Cardiac muscle cell (in vitro differentiated cells and primary cell): ENCODE data around the gene CNKSR2. TPM values are rescaled to one million over a fixed set of nuclear protein-coding genes. Genes with fewer than 3 reads are reported as not detected.
"Not testable (repeated sequence)": the region's sequence is repeated elsewhere in the genome, so short reads cannot be mapped to it uniquely, and the experiment has no call there.

Source experiments
- DNase-seq, 2 donors: peaks; one replicate each; pipeline versions ENCODE4 v3.0.0 to v3.0.0-alpha.2; 2010 to 2017; ENCODE audit warnings: low read depth in 1 of 2, low spot score in 1 of 2
- H3K27ac ChIP-seq: fragments of 200-600 bp; sonication (generic); 2 replicates; pipeline ENCODE4 v1.5.1; 2016
- H3K27me3 ChIP-seq: fragments of 200-600 bp; sonication (generic); 2 replicates; pipeline ENCODE4 v1.6.0; 2016; ENCODE audit warnings: control low read depth
- H3K36me3 ChIP-seq: fragments of 200-600 bp; sonication (generic); 2 replicates; pipeline ENCODE4 v1.5.1; 2016; ENCODE audit warnings: control low read depth
- H3K4me1 ChIP-seq: fragments of 200-600 bp; sonication (generic); 2 replicates; pipeline ENCODE4 v1.8.1; 2017; ENCODE audit warnings: low read depth, mild to moderate bottlenecking, mixed run types
- H3K4me3 ChIP-seq: fragments of 200-600 bp; sonication (generic); 2 replicates; pipeline ENCODE4 v1.5.1; 2016; ENCODE audit warnings: mild to moderate bottlenecking
- H3K9me3 ChIP-seq: fragments of 200-600 bp; sonication (generic); 2 replicates; pipeline ENCODE4 v1.5.1; 2017; ENCODE audit warnings: low read depth, mild to moderate bottlenecking, control low read depth
- CTCF ChIP-seq: IDR thresholded peaks from 2 replicates; pipeline ENCODE4 v1.5.1; 2012; ENCODE audit warnings: low read depth, mild to moderate bottlenecking, low read length
- polyA plus RNA-seq: library from polyadenylated mRNA; unstranded; fragments of >200 nt; fragmentation: Nextera tagmentation; extraction: Ambion mirVana; gene quantifications from 2 replicates; pipeline ENCODE4 v1.2.1, GENCODE V29; 2016
- total RNA-seq: library from RNA; depleted of rRNA; stranded (reverse); fragments of >200 nt; gene quantifications from 2 replicates; pipeline ENCODE4 v1.2.3, GENCODE V29; 2016

The CNKSR2 gene
- total and polyA plus RNA-seq, 2 experiments from 2014 or later = 1.5 to 25.3 TPM

DNA sequence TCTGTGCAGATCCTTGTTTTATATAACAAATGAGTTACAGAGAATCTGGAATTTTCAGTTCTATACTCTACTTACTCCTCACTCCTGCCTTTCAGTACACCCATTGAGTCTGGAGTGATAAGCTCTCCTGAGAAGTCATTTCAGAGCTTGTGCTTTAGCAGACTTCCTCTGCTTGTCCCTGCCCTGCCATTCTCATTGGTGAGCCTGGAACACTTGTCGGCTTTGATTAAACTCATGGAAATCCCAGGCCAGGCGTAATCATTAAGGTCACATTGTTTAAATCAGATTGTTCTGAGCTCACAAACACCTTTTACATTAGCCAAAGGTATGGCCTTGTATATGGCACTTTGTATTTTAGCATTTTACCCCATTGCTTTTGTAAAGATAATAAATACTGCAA is 102.7 kb downstream of the CNKSR2 start:
- Histone ChIP-seq H3K9me3 (no peaks in the 10 kb centered on the region), H3K27ac (no peak overlapping the region), H3K4me3 (no peak overlapping the region), H3K4me1 (no peaks in the 10 kb centered on the region), H3K36me3 (no peaks in the 10 kb centered on the region), H3K27me3 (no peaks in the 10 kb centered on the region)
- no peak for TF ChIP-seq CTCF
- DNase-seq = no peak

GRCh38 chrX:21479695-21480270 is 105.6 kb downstream of the CNKSR2 start:
- Histone ChIP-seq H3K4me1 (no peaks in the 10 kb centered on the region), H3K27me3 (no peaks in the 10 kb centered on the region), H3K9me3 (no peaks in the 10 kb centered on the region), H3K4me3 (no peak overlapping the region), H3K27ac (no peak overlapping the region), H3K36me3 (no peaks in the 10 kb centered on the region)
- peak; percentile 64 to 70 for DNase-seq
- peak; percentile 58 for TF ChIP-seq CTCF

- H3K4me3 ChIP-seq = no peak overlapping the region
- DNase-seq = no peak
- peaks cover 7% of the 10 kb centered on the region for H3K4me1 ChIP-seq
- no peaks in the 10 kb centered on the region for H3K9me3 ChIP-seq
- no peak for TF ChIP-seq CTCF
- H3K27me3 ChIP-seq = no peaks in the 10 kb centered on the region
- no peaks in the 10 kb centered on the region for H3K36me3 ChIP-seq
- H3K27ac ChIP-seq = no peak overlapping the region
These were observed 107.5 kb downstream of the CNKSR2 start for GRCh38 chrX:21481761-21482160.

GRCh38 chrX:21484051-21484450 is 109.8 kb downstream of the CNKSR2 start:
- H3K27me3 ChIP-seq, H3K36me3 ChIP-seq, H3K9me3 ChIP-seq, DNase-seq, H3K4me3 ChIP-seq, H3K27ac ChIP-seq: not testable (repeated sequence)
- H3K4me1 ChIP-seq = peaks cover 21% of the 10 kb centered on the region

DNA sequence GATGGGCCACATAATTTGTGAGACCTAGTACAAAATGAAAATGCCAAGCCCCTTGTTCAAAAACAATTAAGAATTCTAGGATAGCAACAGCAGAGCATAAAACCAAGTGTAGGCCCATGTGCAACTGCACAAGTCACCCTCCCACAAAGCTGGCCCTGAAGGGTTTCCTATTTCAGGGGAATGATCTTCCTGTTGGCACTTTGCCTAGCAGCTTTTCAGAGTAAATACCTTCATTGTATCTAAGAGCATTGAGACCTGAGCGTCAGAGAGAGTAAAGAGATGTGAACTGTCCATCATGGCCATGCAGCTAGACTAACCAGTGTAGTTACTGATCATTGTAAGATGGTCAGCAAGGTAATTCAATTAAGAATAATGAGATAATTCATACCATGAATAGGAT is 113.6 kb downstream of the CNKSR2 start:
- no peak for TF ChIP-seq CTCF
- no peak overlapping the region for H3K4me3 ChIP-seq
- peaks cover 21% of the 10 kb centered on the region for H3K4me1 ChIP-seq
- H3K27ac ChIP-seq = peak overlapping the region; percentile 66
- DNase-seq = peak; percentile 1 to 56
- no peaks in the 10 kb centered on the region for H3K9me3 ChIP-seq
- no peaks in the 10 kb centered on the region for H3K36me3 ChIP-seq
- no peaks in the 10 kb centered on the region for H3K27me3 ChIP-seq

DNA sequence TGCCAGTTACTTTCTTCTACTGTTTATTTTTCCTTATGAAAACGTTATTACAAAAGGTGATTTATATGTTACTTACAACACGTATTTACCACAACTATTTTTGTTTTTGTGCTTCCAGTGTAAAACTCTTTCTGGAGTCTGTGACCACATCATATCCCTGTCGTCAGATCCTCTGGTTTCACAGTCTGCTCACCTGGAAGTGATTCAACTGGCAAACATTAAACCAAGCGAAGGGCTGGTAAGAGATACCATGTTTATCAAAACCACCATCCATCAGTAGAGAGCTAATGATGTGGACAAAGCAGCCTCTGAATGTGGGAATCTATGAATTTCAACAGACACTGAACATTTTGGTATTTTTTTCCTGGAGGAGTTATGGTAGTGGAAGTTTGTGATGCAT is 116.1 kb downstream of the CNKSR2 start:
- H3K9me3 ChIP-seq = no peaks in the 10 kb centered on the region
- peaks cover 21% of the 10 kb centered on the region for H3K4me1 ChIP-seq
- no peaks in the 10 kb centered on the region for H3K36me3 ChIP-seq
- no peak for TF ChIP-seq CTCF
- H3K27me3 ChIP-seq = no peaks in the 10 kb centered on the region
- DNase-seq = no peak
- no peak overlapping the region for H3K27ac ChIP-seq
- H3K4me3 ChIP-seq = no peak overlapping the region
